Testis (tissue), 2 donors: ENCODE data around the gene ERC1.

Experiments
- POLR2A ChIP-seq: fragments of 450-650 bp; IDR thresholded peaks from one replicate; pipeline ENCODE4 v1.6.1; 2017; ENCODE audit warnings: antibody characterized with exemption, mild to moderate bottlenecking, moderate library complexity
- TF ChIP-seq, protein P1 (sequence below), 3 experiments: fragments of 450-650 bp in 2 of 3; fragments of 200-600 bp in 1 of 3; sonication (generic) in 1 of 3; IDR thresholded peaks; one replicate each; pipeline ENCODE4 v1.5.1; 2016 to 2019; ENCODE audit warnings: antibody characterized with exemption in 3 of 3, mild to moderate bottlenecking in 2 of 3, moderate library complexity in 1 of 3

DNA sequence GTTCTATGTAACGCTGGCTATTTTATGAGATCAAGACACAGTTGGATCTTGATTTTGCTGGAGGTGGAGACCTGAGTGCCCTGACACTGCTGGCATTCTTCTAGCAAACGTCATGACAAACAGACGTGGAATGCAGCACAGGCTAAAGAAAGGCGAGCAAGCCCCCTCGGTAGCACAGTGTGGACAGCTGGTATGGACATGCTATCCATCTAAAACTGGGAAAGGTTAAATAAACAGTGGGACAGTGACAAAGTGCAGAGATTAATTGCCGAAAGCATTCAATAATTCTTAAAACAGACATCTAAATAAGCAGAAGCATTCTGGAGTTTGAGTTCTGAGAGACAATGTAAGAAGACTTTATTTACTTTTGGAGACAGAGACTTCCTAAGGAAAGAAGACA, 366.1 kb downstream of the ERC1 start:
- TF ChIP-seq, protein P1, sequence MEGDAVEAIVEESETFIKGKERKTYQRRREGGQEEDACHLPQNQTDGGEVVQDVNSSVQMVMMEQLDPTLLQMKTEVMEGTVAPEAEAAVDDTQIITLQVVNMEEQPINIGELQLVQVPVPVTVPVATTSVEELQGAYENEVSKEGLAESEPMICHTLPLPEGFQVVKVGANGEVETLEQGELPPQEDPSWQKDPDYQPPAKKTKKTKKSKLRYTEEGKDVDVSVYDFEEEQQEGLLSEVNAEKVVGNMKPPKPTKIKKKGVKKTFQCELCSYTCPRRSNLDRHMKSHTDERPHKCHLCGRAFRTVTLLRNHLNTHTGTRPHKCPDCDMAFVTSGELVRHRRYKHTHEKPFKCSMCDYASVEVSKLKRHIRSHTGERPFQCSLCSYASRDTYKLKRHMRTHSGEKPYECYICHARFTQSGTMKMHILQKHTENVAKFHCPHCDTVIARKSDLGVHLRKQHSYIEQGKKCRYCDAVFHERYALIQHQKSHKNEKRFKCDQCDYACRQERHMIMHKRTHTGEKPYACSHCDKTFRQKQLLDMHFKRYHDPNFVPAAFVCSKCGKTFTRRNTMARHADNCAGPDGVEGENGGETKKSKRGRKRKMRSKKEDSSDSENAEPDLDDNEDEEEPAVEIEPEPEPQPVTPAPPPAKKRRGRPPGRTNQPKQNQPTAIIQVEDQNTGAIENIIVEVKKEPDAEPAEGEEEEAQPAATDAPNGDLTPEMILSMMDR (IDR thresholded peaks at IDR 0.05), result no peak
- no peak for TF ChIP-seq POLR2A
